Suprapubic skin (tissue), 4 donors: Measurements from ENCODE around the gene SLC22A23. TPM values are rescaled to one million over a fixed set of nuclear protein-coding genes. Genes with fewer than 3 reads are reported as not detected.

Experiments used
- DNase-seq, 2 donors: peaks; one replicate each; pipeline ENCODE4 v3.0.0-alpha.2; 2019; ENCODE audit warnings: low spot score in 2 of 2
- H3K27ac ChIP-seq: fragments of 200-600 bp; sonication (generic); one replicate; pipeline ENCODE4 v1.5.1; 2019
- H3K27me3 ChIP-seq: fragments of 200-600 bp; sonication (generic); one replicate; pipeline ENCODE4 v1.5.1; 2019
- H3K36me3 ChIP-seq: fragments of 200-600 bp; sonication (generic); one replicate; pipeline ENCODE4 v1.5.1; 2019
- H3K4me1 ChIP-seq: fragments of 200-600 bp; sonication (generic); one replicate; pipeline ENCODE4 v1.5.1; 2019
- H3K4me3 ChIP-seq: fragments of 200-600 bp; sonication (generic); one replicate; pipeline ENCODE4 v1.5.1; 2019; ENCODE audit warnings: mild to moderate bottlenecking
- H3K9me3 ChIP-seq: fragments of 200-600 bp; sonication (generic); one replicate; pipeline ENCODE4 v1.5.1; 2019
- EP300 ChIP-seq: sonication (generic); formaldehyde crosslinking; IDR thresholded peaks from one replicate; pipeline ENCODE4 v1.6.1; 2017; ENCODE audit warnings: antibody characterized with exemption
- POLR2A ChIP-seq, 2 donors: fragments of 450-650 bp; IDR thresholded peaks; one replicate each; pipeline ENCODE4 v1.6.1; 2017; ENCODE audit warnings: antibody characterized with exemption in 2 of 2, mild to moderate bottlenecking in 2 of 2, moderate library complexity in 2 of 2
- POLR2AphosphoS5 ChIP-seq, 3 donors: sonication (generic); formaldehyde crosslinking; IDR thresholded peaks; one replicate each; pipeline ENCODE4 v1.6.1; 2017; ENCODE audit warnings: antibody characterized with exemption in 3 of 3
- WGBS: methylation state at CpG from one replicate; pipeline ENCODE4 v1.1.5; 2018; 5-methylcytosine and 5-hydroxymethylcytosine counted together
- total RNA-seq, 4 donors: library from RNA; depleted of rRNA; stranded (reverse); fragments of >200 nt; gene quantifications; one replicate each; pipeline ENCODE4 v1.1.0, GENCODE V29; 2016
- TF ChIP-seq, protein P1 (sequence below), 2 donors: fragments of 200-600 bp in 1 of 2; fragments of 450-650 bp in 1 of 2; sonication (generic) in 1 of 2; IDR thresholded peaks; one replicate each; pipeline ENCODE4 v1.5.1; 2016 to 2019; ENCODE audit warnings: antibody characterized with exemption in 2 of 2, mild to moderate bottlenecking in 1 of 2, moderate library complexity in 1 of 2

SLC22A23 gene
- total RNA-seq, 4 donors from 2014 or later, result 38.2 to 59.8 (median 48.1) TPM

DNA sequence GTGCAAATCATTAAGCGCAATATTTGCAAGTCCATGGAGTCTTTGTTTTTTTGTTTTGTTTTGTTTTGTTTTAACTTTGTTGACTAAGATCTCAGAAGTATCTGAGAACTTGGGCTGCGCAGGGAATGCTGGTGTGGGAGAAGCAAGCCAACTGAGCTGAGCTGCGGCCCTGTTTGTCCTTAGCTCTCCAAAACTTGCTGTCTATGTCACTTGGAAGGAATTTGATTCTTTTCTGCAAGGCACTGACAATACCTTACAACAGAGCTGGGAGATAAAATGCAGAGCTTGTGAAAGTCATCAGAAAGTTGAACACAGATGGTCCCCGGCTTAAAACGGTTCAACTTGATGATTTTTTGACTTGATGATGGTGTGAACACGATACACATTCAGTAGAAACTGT is 5.4 kb downstream of the SLC22A23 start:
- TF ChIP-seq, protein P1, sequence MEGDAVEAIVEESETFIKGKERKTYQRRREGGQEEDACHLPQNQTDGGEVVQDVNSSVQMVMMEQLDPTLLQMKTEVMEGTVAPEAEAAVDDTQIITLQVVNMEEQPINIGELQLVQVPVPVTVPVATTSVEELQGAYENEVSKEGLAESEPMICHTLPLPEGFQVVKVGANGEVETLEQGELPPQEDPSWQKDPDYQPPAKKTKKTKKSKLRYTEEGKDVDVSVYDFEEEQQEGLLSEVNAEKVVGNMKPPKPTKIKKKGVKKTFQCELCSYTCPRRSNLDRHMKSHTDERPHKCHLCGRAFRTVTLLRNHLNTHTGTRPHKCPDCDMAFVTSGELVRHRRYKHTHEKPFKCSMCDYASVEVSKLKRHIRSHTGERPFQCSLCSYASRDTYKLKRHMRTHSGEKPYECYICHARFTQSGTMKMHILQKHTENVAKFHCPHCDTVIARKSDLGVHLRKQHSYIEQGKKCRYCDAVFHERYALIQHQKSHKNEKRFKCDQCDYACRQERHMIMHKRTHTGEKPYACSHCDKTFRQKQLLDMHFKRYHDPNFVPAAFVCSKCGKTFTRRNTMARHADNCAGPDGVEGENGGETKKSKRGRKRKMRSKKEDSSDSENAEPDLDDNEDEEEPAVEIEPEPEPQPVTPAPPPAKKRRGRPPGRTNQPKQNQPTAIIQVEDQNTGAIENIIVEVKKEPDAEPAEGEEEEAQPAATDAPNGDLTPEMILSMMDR (IDR thresholded peaks at IDR 0.05), result no peak
- TF ChIP-seq EP300, result no peak
- no peak for TF ChIP-seq POLR2AphosphoS5 (IDR thresholded peaks at IDR 0.05)
- TF ChIP-seq POLR2A (IDR thresholded peaks at IDR 0.05), result no peak
- peaks cover 41% of the 10 kb centered on the region for H3K4me1 ChIP-seq

DNA sequence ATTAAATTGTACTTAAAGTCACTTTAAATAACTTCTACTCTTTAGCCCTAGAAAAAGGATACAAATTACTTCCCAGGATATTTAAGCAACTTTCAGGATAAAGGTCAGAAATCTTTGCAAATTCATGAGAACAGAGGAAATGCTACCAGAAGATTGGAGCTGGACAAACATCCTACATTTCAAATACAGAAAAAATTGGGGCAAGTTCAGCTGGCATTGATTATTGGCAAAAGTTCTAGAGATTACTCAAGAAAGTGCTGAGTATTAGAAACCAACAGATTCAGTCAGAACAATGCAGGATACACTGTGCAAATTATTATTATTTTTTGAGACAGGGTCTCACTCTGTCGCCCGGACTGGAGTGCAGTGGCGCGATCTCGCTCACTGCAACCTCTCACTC is 6.0 kb downstream of the SLC22A23 start:
- H3K27ac ChIP-seq, result no peak overlapping the region
- no peaks in the 10 kb centered on the region for H3K9me3 ChIP-seq
- no peak for DNase-seq
- no peaks in the 10 kb centered on the region for H3K27me3 ChIP-seq
- no peaks in the 10 kb centered on the region for H3K36me3 ChIP-seq
- H3K4me1 ChIP-seq, result peaks cover 40% of the 10 kb centered on the region
- 76% methylated on average over 5 of the region's 5 CpGs for WGBS
- TF ChIP-seq EP300, result no peak
- TF ChIP-seq, protein P1 (IDR thresholded peaks at IDR 0.05), result no peak
- no peak overlapping the region for H3K4me3 ChIP-seq

More for the DNA sequence above, 5.4 kb downstream of the SLC22A23 start:
- Histone ChIP-seq H3K9me3 (no peaks in the 10 kb centered on the region), H3K27me3 (no peaks in the 10 kb centered on the region), H3K36me3 (no peaks in the 10 kb centered on the region), H3K4me3 (no peak overlapping the region), H3K27ac (no peak overlapping the region)
- DNase-seq, result no peak
- WGBS, result 79% methylated on average over 6 of the region's 6 CpGs

DNA sequence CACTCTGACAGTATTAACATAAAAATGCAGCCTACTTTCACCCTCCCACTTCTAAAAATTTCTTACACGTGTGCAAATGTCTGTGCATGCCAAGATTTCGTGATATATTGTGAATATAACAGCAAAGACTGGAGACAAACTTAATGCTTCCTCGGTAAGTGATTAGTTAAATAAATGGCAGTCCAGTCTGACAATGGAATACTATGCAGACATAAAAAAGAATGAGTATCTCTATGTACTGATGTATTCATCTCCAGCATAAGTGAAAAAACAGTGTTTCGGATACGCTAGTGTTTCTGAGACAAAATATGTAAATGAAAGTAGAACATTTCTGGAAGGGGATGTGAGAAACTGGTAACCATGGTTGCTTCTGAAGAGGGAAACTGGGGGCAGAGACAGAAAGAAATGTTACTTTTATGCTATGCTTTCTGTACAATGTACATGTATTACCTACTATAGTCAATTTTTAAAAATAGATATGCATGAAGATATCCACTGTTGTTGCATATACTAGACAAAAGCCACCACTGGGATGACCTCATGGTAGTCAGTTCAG is 7.0 kb downstream of the SLC22A23 start:
- TF ChIP-seq, protein P1 (IDR thresholded peaks at IDR 0.05), result no peak
- no peak for TF ChIP-seq POLR2A (IDR thresholded peaks at IDR 0.05)
- TF ChIP-seq EP300, result no peak
- TF ChIP-seq POLR2AphosphoS5 (IDR thresholded peaks at IDR 0.05), result no peak
- WGBS, result 84% methylated on average over 5 of the region's 5 CpGs

DNA sequence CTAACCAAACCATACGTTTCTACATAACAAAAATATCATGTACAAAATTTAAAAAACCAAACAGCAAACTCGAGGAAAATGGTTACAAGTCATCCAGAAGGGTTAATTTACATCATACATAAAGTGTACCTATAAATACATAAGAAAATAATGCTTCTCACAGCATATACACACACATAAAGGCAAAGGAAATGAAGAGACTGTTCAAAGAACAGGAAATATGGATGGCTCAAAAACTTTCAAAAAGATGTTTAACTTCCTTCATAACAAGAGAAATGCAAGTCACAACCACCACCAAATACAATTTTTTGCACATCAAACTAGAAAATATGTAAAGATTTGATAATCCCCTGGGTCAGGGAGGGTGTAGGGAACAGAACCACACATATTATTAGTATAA is 7.5 kb downstream of the SLC22A23 start:
- H3K27ac ChIP-seq, result no peak overlapping the region

More for the DNA sequence above, 7.0 kb downstream of the SLC22A23 start:
- DNase-seq, result no peak
- Histone ChIP-seq H3K27ac (no peak overlapping the region), H3K4me3 (no peak overlapping the region), H3K9me3 (no peaks in the 10 kb centered on the region), H3K27me3 (no peaks in the 10 kb centered on the region), H3K4me1 (peaks cover 29% of the 10 kb centered on the region), H3K36me3 (no peaks in the 10 kb centered on the region)

DNA sequence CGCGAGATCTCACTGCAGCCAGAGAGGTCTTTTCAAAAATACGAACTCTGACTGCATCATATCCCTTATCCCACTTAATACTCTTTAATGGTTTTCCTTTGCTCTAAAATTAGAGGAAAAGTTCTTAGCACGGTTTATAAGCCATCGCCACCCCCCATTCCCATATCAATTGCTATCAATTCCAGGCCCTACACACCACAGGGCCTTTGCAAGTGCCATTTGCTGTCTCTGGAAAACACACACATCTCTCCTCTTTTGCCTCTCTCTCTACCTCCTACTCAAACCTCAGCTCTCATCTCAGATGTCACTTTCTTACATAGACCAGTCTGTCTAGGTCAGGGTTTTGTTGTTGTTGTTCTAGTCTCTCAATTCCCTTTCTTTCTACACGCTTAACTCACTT is 9.8 kb downstream of the SLC22A23 start:
- no peaks in the 10 kb centered on the region for H3K27me3 ChIP-seq
- no peak for TF ChIP-seq POLR2A (IDR thresholded peaks at IDR 0.05)
- TF ChIP-seq, protein P1 (IDR thresholded peaks at IDR 0.05), result no peak
- TF ChIP-seq POLR2AphosphoS5 (IDR thresholded peaks at IDR 0.05), result no peak
- TF ChIP-seq EP300, result no peak
- WGBS, result 96% methylated on average over 6 of the region's 6 CpGs
- H3K27ac ChIP-seq, result no peak overlapping the region
- H3K4me3 ChIP-seq, result no peak overlapping the region
- H3K4me1 ChIP-seq, result peaks cover 20% of the 10 kb centered on the region
- DNase-seq, result no peak
- no peaks in the 10 kb centered on the region for H3K36me3 ChIP-seq
- H3K9me3 ChIP-seq, result no peaks in the 10 kb centered on the region

More for the DNA sequence above, 7.5 kb downstream of the SLC22A23 start:
- H3K4me1 ChIP-seq, result peaks cover 24% of the 10 kb centered on the region
- no peaks in the 10 kb centered on the region for H3K27me3 ChIP-seq
- TF ChIP-seq POLR2A (IDR thresholded peaks at IDR 0.05), result no peak
- no peak for TF ChIP-seq EP300
- no peak for TF ChIP-seq POLR2AphosphoS5 (IDR thresholded peaks at IDR 0.05)
- no peak for DNase-seq
- no peaks in the 10 kb centered on the region for H3K9me3 ChIP-seq
- WGBS, result 77% methylated on average over 2 of the region's 2 CpGs
- no peak overlapping the region for H3K4me3 ChIP-seq
- no peaks in the 10 kb centered on the region for H3K36me3 ChIP-seq

DNA sequence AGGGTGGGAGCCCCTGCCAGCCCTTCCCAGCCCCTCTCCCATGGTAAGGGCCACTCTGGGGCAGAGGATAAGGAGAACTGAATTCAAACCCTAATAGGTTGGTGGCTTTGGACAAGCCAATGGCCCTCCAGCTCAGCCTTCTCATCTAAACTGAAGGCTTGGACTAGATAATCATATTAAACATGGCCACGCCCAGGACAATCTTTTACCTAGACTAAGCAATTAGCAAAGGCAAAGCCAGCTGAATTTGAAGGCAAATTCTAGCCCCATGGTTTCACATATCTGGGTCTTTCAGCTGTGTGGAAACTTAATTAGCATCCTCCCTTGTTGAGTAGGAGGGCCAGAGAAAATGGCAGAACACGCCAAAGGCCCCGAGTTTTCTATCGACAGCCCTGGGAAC is 10.7 kb downstream of the SLC22A23 start:
- Histone ChIP-seq H3K4me3 (no peak overlapping the region), H3K27me3 (no peaks in the 10 kb centered on the region), H3K27ac (no peak overlapping the region), H3K36me3 (no peaks in the 10 kb centered on the region), H3K4me1 (peaks cover 17% of the 10 kb centered on the region), H3K9me3 (no peaks in the 10 kb centered on the region)
- no peak for TF ChIP-seq POLR2A (IDR thresholded peaks at IDR 0.05)
- TF ChIP-seq POLR2AphosphoS5 (IDR thresholded peaks at IDR 0.05), result no peak
- TF ChIP-seq, protein P1 (IDR thresholded peaks at IDR 0.05), result no peak
- TF ChIP-seq EP300, result no peak
- no peak for DNase-seq
- WGBS, result 98% methylated on average over 4 of the region's 4 CpGs
